ENCODE data around the gene ARPC1B. TPM values are rescaled to one million over a fixed set of nuclear protein-coding genes. Genes with fewer than 3 reads are reported as not detected.

ARPC1B gene
- total RNA-seq (2022; extraction: Qiagen RNA extraction), result 263 to 311 TPM (median 280 TPM) in 5 replicates

GRCh38 chr7:99374111-99375064 lies at the start of gene ARPC1B:
Gene ARPC1B, plus strand, starts transcription at chr7:99374730. Its CDS starts 10,985 bp downstream, at chr7:99385715.

GRCh38 chr7:99325592-99326407 lies 48.7 kb upstream of the ARPC1B start, which contains the start of gene ARPC1A:
Gene ARPC1A, plus strand, starts transcription at chr7:99325898. Its CDS starts 7,456 bp downstream, at chr7:99333354.

GRCh38 chr7:99408379-99409191 lies 34.1 kb downstream of the ARPC1B start, which contains the start of the genes BUD31 and PDAP1:
Gene BUD31, plus strand, starts transcription at chr7:99408969. Its CDS starts 2,124 bp downstream, at chr7:99411093.
Gene PDAP1, minus strand, starts transcription at chr7:99408597. Its CDS starts 49 bp downstream, at chr7:99408548.

GRCh38 chr7:99438573-99439480 lies 64.3 kb downstream of the ARPC1B start, which contains the start of the genes CPSF4 and PTCD1:
Gene CPSF4, plus strand, starts transcription at chr7:99438943. Its CDS starts 140 bp downstream, at chr7:99439083.
Gene PTCD1, minus strand, starts transcription at chr7:99438798. Its CDS starts 3,556 bp downstream, at chr7:99435242.

Other genes with a start within 250 kb of the ARPC1B start
- gene SMURF1, start 230.6 kb upstream of the ARPC1B start, total RNA-seq (2022; extraction: Qiagen RNA extraction), result 19.3 to 25.5 TPM (median 22.3 TPM) in 5 replicates
- 0.97 to 1.6 TPM (median 1.3 TPM) in 5 replicates for gene KPNA7, start 166.6 kb upstream of the ARPC1B start, total RNA-seq (2022; extraction: Qiagen RNA extraction)
- 0.24 to 0.41 TPM (median 0.35 TPM) in 5 replicates for gene MYH16, start 101.9 kb upstream of the ARPC1B start, total RNA-seq (2022; extraction: Qiagen RNA extraction)
- gene ARPC1A, start 48.8 kb upstream of the ARPC1B start, total RNA-seq (2022; extraction: Qiagen RNA extraction), result 117 to 137 TPM (median 126 TPM) in 5 replicates
- 171 to 212 TPM (median 180 TPM) in 5 replicates for gene PDAP1, start 33.9 kb downstream of the ARPC1B start, total RNA-seq (2022; extraction: Qiagen RNA extraction)
- 117 to 155 TPM (median 139 TPM) in 5 replicates for gene BUD31, start 34.2 kb downstream of the ARPC1B start, total RNA-seq (2022; extraction: Qiagen RNA extraction)
- gene PTCD1, start 64.1 kb downstream of the ARPC1B start, total RNA-seq (2022; extraction: Qiagen RNA extraction), result 5.8 to 9.9 TPM (median 6.9 TPM) in 5 replicates
- gene CPSF4, start 64.2 kb downstream of the ARPC1B start, total RNA-seq (2022; extraction: Qiagen RNA extraction), result 36.8 to 42.9 TPM (median 39.4 TPM) in 5 replicates
- 888 to 1,049 TPM (median 936 TPM) in 5 replicates for gene ATP5MF, start 91.4 kb downstream of the ARPC1B start, total RNA-seq (2022; extraction: Qiagen RNA extraction)
- gene ZNF789, start 98.2 kb downstream of the ARPC1B start, total RNA-seq (2022; extraction: Qiagen RNA extraction), result 6.1 to 9.6 TPM (median 7.3 TPM) in 5 replicates
- gene ZNF394, start 125.6 kb downstream of the ARPC1B start, total RNA-seq (2022; extraction: Qiagen RNA extraction), result 15.7 to 18.2 TPM (median 17.3 TPM) in 5 replicates
- gene ZKSCAN5, start 129.9 kb downstream of the ARPC1B start, total RNA-seq (2022; extraction: Qiagen RNA extraction), result 8.7 to 11.6 TPM (median 9.7 TPM) in 5 replicates
- 6.0 to 6.8 TPM (median 6.2 TPM) in 5 replicates for gene FAM200A, start 177.4 kb downstream of the ARPC1B start, total RNA-seq (2022; extraction: Qiagen RNA extraction)
- gene ZNF655, start 183.9 kb downstream of the ARPC1B start, total RNA-seq (2022; extraction: Qiagen RNA extraction), result 53.6 to 57.4 TPM (median 54.1 TPM) in 5 replicates
- gene TMEM225B, start 223.5 kb downstream of the ARPC1B start, total RNA-seq (2022; extraction: Qiagen RNA extraction), result 0.89 to 1.3 TPM (median 1.1 TPM) in 5 replicates
- 8.2 to 10.5 TPM (median 10.0 TPM) in 5 replicates for gene ZSCAN25, start 242.2 kb downstream of the ARPC1B start, total RNA-seq (2022; extraction: Qiagen RNA extraction)